ENCODE data around the gene SBF2. TPM values are rescaled to one million over a fixed set of nuclear protein-coding genes. Genes with fewer than 3 reads are reported as not detected.

Gene SBF2
- total RNA-seq, 1 experiment from 2014 or later, result 13.8 TPM

- Histone ChIP-seq H3K27me3 (ENCODE audit: low read length) (no peaks in the 10 kb centered on the region), H3K4me3 (ENCODE audit: low read length) (no peak overlapping the region), H3K27ac (ENCODE audit: low read length) (peak overlapping the region; percentile 87), H4K20me1 (ENCODE audit: insufficient read depth, low read depth, low read length) (no peaks in the 10 kb centered on the region), H3K36me3 (ENCODE audit: insufficient read depth, low read length) (peaks cover 8% of the 10 kb centered on the region; the same call in 1 of the 2 replicates), H3K9ac (ENCODE audit: low read length) (no peak overlapping the region), H3K79me2 (ENCODE audit: low read length) (no peaks in the 10 kb centered on the region), H3K9me2 (replicated peaks; ENCODE audit: insufficient read depth, low read length) (no peaks in the 10 kb centered on the region), H3K9me3 (ENCODE audit: low read length) (no peaks in the 10 kb centered on the region), H3K4me1 (ENCODE audit: low read length) (peaks cover 83% of the 10 kb centered on the region), H2AFZ (ENCODE audit: low read length) (no peak overlapping the region), H3K4me2 (ENCODE audit: low read depth, low read length, poor library complexity, severe bottlenecking) (no peak overlapping the region)
- DNase-seq, result no peak
These were observed 537.6 kb downstream of the SBF2 start for GRCh38 chr11:9756461-9756860.

- Histone ChIP-seq H3K9me2 (replicated peaks; ENCODE audit: insufficient read depth, low read length) (no peaks in the 10 kb centered on the region), H3K4me1 (ENCODE audit: low read length) (peaks cover 91% of the 10 kb centered on the region), H3K27ac (ENCODE audit: low read length) (peak overlapping the region; percentile 87), H3K9me3 (ENCODE audit: low read length) (no peaks in the 10 kb centered on the region), H3K4me3 (ENCODE audit: low read length) (no peak overlapping the region), H3K79me2 (ENCODE audit: low read length) (no peaks in the 10 kb centered on the region; the same call in 1 of the 2 replicates), H3K36me3 (ENCODE audit: insufficient read depth, low read length) (peaks cover 14% of the 10 kb centered on the region; the same call in 1 of the 2 replicates), H3K9ac (ENCODE audit: low read length) (peak overlapping the region; percentile 42), H4K20me1 (ENCODE audit: insufficient read depth, low read depth, low read length) (no peaks in the 10 kb centered on the region), H3K4me2 (ENCODE audit: low read depth, low read length, poor library complexity, severe bottlenecking) (peak overlapping the region; percentile 31), H2AFZ (ENCODE audit: low read length) (no peak overlapping the region), H3K27me3 (ENCODE audit: low read length) (no peaks in the 10 kb centered on the region)
- DNase-seq, result no peak
These were observed 538.3 kb downstream of the SBF2 start for GRCh38 chr11:9755561-9756185.

- Histone ChIP-seq H3K9me3 (ENCODE audit: low read length) (no peaks in the 10 kb centered on the region), H4K20me1 (ENCODE audit: insufficient read depth, low read depth, low read length) (no peaks in the 10 kb centered on the region), H2AFZ (ENCODE audit: low read length) (no peak overlapping the region), H3K27me3 (ENCODE audit: low read length) (no peaks in the 10 kb centered on the region), H3K9ac (ENCODE audit: low read length) (peak overlapping the region; percentile 41), H3K4me2 (ENCODE audit: low read depth, low read length, poor library complexity, severe bottlenecking) (peak overlapping the region; percentile 31), H3K4me3 (ENCODE audit: low read length) (no peak overlapping the region), H3K9me2 (replicated peaks; ENCODE audit: insufficient read depth, low read length) (no peaks in the 10 kb centered on the region), H3K27ac (ENCODE audit: low read length) (peak overlapping the region; percentile 87), H3K79me2 (ENCODE audit: low read length) (peaks cover 3% of the 10 kb centered on the region; the same call in 1 of the 2 replicates), H3K4me1 (ENCODE audit: low read length) (peaks cover 86% of the 10 kb centered on the region), H3K36me3 (ENCODE audit: insufficient read depth, low read length) (peaks cover 24% of the 10 kb centered on the region; the same call in 1 of the 2 replicates)
- DNase-seq, result peak; percentile 57
These were observed 540.0 kb downstream of the SBF2 start for GRCh38 chr11:9754010-9754471.

DNA sequence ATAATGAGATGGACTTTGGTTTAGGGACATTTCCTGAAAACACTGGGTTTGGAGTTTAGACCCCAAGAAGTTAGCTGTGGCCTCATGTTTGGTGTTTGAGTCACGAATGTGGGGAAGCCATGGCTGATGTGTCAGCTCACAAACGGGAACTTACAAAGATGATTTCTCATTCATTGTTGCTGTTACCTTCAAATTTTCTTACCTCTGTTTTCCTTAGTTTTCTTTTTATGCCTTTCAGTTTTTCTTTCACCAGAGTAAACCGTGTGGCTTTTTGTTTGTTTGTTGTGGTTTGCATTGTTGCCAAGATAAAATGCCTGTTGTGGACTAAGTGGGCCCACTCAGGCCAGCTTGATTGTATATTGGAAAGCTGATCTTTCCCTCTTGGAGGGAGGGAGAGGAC lies 541.0 kb downstream of the SBF2 start:
- H3K27ac ChIP-seq (ENCODE audit: low read length), result peak overlapping the region; percentile 87
- no peak for DNase-seq
- H3K4me1 ChIP-seq (ENCODE audit: low read length), result peaks cover 92% of the 10 kb centered on the region

DNA sequence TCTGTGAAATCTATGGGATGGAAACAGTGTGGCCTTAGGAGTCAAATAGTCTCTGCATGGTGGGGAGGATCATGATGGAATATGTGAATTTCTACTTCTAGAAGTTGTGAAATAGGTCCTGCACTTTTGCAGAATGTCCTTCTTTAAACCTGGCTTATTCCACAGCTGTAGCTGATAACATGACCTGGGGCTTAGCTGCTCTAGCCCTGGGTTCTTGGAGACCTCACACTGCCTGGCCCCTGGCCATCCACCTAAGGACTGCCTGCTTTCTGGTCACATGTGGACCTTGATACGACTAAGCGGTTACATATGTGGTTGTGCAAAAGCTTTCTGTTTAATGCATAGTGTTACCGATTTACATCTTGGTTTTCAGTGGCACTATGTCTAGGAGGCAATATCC lies 541.9 kb downstream of the SBF2 start:
- Histone ChIP-seq H3K27ac (ENCODE audit: low read length) (peak overlapping the region; percentile 87), H3K4me3 (ENCODE audit: low read length) (no peak overlapping the region)

More for the DNA sequence above, 541.0 kb downstream of the SBF2 start:
- Histone ChIP-seq H3K4me3 (ENCODE audit: low read length) (no peak overlapping the region), H2AFZ (ENCODE audit: low read length) (no peak overlapping the region), H3K27me3 (ENCODE audit: low read length) (no peaks in the 10 kb centered on the region), H3K79me2 (ENCODE audit: low read length) (peaks cover 6% of the 10 kb centered on the region; the same call in 1 of the 2 replicates), H3K9ac (ENCODE audit: low read length) (peak overlapping the region; percentile 10; the same call in 1 of the 2 replicates), H4K20me1 (ENCODE audit: insufficient read depth, low read depth, low read length) (no peaks in the 10 kb centered on the region), H3K9me3 (ENCODE audit: low read length) (no peaks in the 10 kb centered on the region), H3K9me2 (replicated peaks; ENCODE audit: insufficient read depth, low read length) (no peaks in the 10 kb centered on the region), H3K36me3 (ENCODE audit: insufficient read depth, low read length) (peaks cover 30% of the 10 kb centered on the region; the same call in 1 of the 2 replicates), H3K4me2 (ENCODE audit: low read depth, low read length, poor library complexity, severe bottlenecking) (peak overlapping the region; percentile 24)

DNA sequence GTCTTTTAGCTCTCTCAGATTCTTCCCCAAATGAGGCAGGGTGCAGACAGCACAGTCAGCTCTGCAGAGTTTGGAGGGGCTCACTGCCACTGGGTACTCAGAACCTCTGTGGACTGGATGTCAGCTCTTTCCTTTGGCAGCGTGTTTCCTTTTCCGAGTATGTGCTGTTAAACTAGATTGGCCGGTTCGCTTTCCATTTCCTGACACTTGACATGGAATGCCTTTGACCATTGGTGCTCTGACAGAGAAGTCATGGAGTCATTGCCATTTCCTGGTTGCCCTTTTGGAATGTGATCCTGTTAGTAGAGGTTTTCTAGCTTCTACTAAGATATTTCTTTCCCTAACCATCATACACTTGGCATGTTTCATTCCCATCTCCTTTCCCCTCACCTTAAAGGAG lies 543.5 kb downstream of the SBF2 start:
- Histone ChIP-seq H3K36me3 (ENCODE audit: insufficient read depth, low read length) (peaks cover 49% of the 10 kb centered on the region), H3K4me3 (ENCODE audit: low read length) (no peak overlapping the region)

More for the DNA sequence above, 541.9 kb downstream of the SBF2 start:
- Histone ChIP-seq H3K9ac (ENCODE audit: low read length) (no peak overlapping the region), H3K27me3 (ENCODE audit: low read length) (no peaks in the 10 kb centered on the region), H3K9me3 (ENCODE audit: low read length) (no peaks in the 10 kb centered on the region), H3K79me2 (ENCODE audit: low read length) (peaks cover 12% of the 10 kb centered on the region), H4K20me1 (ENCODE audit: insufficient read depth, low read depth, low read length) (no peaks in the 10 kb centered on the region), H2AFZ (ENCODE audit: low read length) (no peak overlapping the region), H3K9me2 (replicated peaks; ENCODE audit: insufficient read depth, low read length) (no peaks in the 10 kb centered on the region), H3K4me1 (ENCODE audit: low read length) (peaks cover 92% of the 10 kb centered on the region), H3K36me3 (ENCODE audit: insufficient read depth, low read length) (peaks cover 37% of the 10 kb centered on the region; the same call in 1 of the 2 replicates), H3K4me2 (ENCODE audit: low read depth, low read length, poor library complexity, severe bottlenecking) (no peak overlapping the region)
- DNase-seq, result no peak

DNA sequence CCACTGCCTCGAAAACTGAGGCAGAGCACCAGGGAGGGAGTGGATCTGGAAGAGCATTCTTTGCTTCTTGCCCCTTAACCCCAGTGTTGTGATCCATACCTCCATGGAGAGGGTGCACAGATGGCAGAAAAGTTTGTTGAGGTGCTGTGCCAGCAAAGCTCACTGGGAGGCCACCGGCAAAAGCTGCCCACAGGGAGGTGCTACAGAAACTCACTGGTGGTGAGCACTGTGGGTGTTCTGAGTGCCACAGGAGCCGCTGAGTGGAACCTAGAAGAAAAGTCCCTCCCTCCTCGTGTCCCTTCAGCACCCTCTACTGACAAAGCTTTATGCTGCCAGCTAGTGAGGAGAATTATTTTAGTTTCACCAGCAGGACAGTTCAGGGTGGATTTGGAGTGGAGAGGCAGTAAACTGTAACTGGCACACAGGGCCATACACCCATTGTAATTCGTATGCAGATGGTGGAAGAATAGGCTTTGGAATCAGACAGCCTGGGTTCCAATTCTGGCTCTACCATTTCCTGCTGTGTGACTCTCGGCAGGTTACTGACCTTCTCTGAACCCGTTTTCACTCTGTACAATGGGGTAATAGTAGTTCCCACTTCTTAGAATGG lies 545.6 kb downstream of the SBF2 start:
- peaks cover 91% of the 10 kb centered on the region for H3K4me1 ChIP-seq (ENCODE audit: low read length)
- peaks cover 49% of the 10 kb centered on the region for H3K36me3 ChIP-seq (ENCODE audit: insufficient read depth, low read length)
- H3K9me2 ChIP-seq (replicated peaks; ENCODE audit: insufficient read depth, low read length), result no peaks in the 10 kb centered on the region
- no peak overlapping the region for H2AFZ ChIP-seq (ENCODE audit: low read length)
- peak overlapping the region; percentile 67 for H3K9ac ChIP-seq (ENCODE audit: low read length)
- peak; percentile 94 for DNase-seq
- 0 out of 2 replicates have a peak overlapping the region, but pooled peaks have one; percentile 20 for H3K4me3 ChIP-seq (ENCODE audit: low read length)
- no peaks in the 10 kb centered on the region for H4K20me1 ChIP-seq (ENCODE audit: insufficient read depth, low read depth, low read length)
- no peaks in the 10 kb centered on the region for H3K27me3 ChIP-seq (ENCODE audit: low read length)
- H3K4me2 ChIP-seq (ENCODE audit: low read depth, low read length, poor library complexity, severe bottlenecking), result peak overlapping the region; percentile 65
- peaks cover 27% of the 10 kb centered on the region for H3K79me2 ChIP-seq (ENCODE audit: low read length)
- H3K9me3 ChIP-seq (ENCODE audit: low read length), result no peaks in the 10 kb centered on the region
- H3K27ac ChIP-seq (ENCODE audit: low read length), result peak overlapping the region; percentile 96

More for the DNA sequence above, 543.5 kb downstream of the SBF2 start:
- peaks cover 92% of the 10 kb centered on the region for H3K4me1 ChIP-seq (ENCODE audit: low read length)
- H2AFZ ChIP-seq (ENCODE audit: low read length), result no peak overlapping the region
- H3K27ac ChIP-seq (ENCODE audit: low read length), result peak overlapping the region; percentile 87; the same call in 1 of the 2 replicates
- no peaks in the 10 kb centered on the region for H3K27me3 ChIP-seq (ENCODE audit: low read length)
- DNase-seq, result no peak
- H3K9ac ChIP-seq (ENCODE audit: low read length), result no peak overlapping the region
- H4K20me1 ChIP-seq (ENCODE audit: insufficient read depth, low read depth, low read length), result no peaks in the 10 kb centered on the region
- H3K79me2 ChIP-seq (ENCODE audit: low read length), result peaks cover 27% of the 10 kb centered on the region
- no peaks in the 10 kb centered on the region for H3K9me2 ChIP-seq (replicated peaks; ENCODE audit: insufficient read depth, low read length)
- H3K4me2 ChIP-seq (ENCODE audit: low read depth, low read length, poor library complexity, severe bottlenecking), result no peak overlapping the region
- no peaks in the 10 kb centered on the region for H3K9me3 ChIP-seq (ENCODE audit: low read length)

GRCh38 chr11:9747828-9748227 lies 546.2 kb downstream of the SBF2 start:
- H3K79me2 ChIP-seq (ENCODE audit: low read length), result peaks cover 27% of the 10 kb centered on the region
- H3K36me3 ChIP-seq (ENCODE audit: insufficient read depth, low read length), result peaks cover 49% of the 10 kb centered on the region
- no peaks in the 10 kb centered on the region for H4K20me1 ChIP-seq (ENCODE audit: insufficient read depth, low read depth, low read length)
- no peak overlapping the region for H2AFZ ChIP-seq (ENCODE audit: low read length)
- peak overlapping the region; percentile 67 for H3K9ac ChIP-seq (ENCODE audit: low read length)
- H3K27ac ChIP-seq (ENCODE audit: low read length), result peak overlapping the region; percentile 96
- peak; percentile 67 for DNase-seq
- H3K4me3 ChIP-seq (ENCODE audit: low read length), result peak overlapping the region; percentile 20; the same call in 1 of the 2 replicates
- peaks cover 85% of the 10 kb centered on the region for H3K4me1 ChIP-seq (ENCODE audit: low read length)
- H3K9me2 ChIP-seq (replicated peaks; ENCODE audit: insufficient read depth, low read length), result no peaks in the 10 kb centered on the region
- peak overlapping the region; percentile 65 for H3K4me2 ChIP-seq (ENCODE audit: low read depth, low read length, poor library complexity, severe bottlenecking)
- H3K9me3 ChIP-seq (ENCODE audit: low read length), result no peaks in the 10 kb centered on the region
- H3K27me3 ChIP-seq (ENCODE audit: low read length), result no peaks in the 10 kb centered on the region

Data from Karpas-422 (cell line).